GM18499 (cell line): ENCODE measurements around the gene POC1A.
"Not testable (repeated sequence)": the region's sequence is repeated elsewhere in the genome, so short reads cannot be mapped to it uniquely, and the experiment has no call there.

ENCODE experiments used
- ATAC-seq: cut with Tn5 transposase; IDR thresholded peaks from one replicate; pipeline ENCODE4 v1.9.1; 2021; ENCODE audit warnings: moderate number of reproducible peaks; ENCODE audit not compliant: insufficient read depth, unreplicated experiment

POC1A gene

DNA sequence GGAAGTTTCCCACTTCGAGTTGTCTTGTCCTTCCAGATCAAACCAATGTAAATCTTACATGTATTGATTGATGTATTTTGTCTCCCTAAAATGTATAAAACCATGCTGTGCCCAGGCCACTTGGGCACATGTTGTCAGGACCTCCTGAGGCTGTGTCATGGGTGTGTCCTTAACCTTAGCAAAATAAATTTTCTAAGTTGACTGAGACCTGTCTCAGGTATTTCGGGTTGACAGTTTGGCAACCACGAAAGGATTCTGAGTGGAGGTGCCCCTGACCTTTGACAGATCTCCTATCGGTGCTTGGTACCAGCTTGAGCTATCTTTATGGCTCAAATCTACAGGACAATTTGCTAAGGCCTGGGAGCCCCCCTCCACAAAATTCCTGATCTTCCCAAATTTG lies 1.7 kb upstream of the POC1A start:
- no peak for ATAC-seq

DNA sequence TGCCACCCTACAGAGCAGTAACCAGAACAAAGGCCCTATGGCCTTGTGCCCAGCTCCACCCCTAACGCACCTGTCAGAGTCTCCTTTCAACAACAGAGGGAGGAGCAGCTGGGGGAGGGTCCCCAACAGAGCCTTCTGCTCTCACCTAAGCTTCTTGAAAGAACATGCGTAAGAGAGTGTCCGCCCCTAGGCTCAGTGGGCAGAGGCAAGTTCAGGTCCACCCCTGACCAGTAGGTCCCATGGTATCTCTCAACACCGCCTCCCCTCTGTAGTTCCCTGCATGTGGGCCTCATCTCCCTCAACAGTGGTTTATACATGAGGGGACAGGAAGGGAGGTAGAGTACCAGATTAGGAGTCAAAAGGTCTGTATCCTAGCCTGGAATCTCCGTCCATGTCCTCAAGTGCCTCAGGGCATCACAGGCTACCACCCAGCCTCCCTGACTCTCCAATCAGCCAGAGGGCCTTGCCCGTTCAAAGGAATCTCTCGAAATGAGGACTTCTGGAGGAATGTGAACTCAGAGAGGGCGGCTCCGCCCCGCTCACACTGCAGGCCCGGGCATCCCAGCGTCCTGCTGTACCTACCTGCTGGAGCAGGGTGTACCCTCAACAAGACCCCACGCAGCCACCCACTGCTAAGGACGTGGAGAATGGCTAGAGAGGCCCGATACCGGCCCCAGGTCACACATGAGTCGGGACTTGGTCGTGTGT lies 680 bp downstream of the POC1A start:
- ATAC-seq: no peak

DNA sequence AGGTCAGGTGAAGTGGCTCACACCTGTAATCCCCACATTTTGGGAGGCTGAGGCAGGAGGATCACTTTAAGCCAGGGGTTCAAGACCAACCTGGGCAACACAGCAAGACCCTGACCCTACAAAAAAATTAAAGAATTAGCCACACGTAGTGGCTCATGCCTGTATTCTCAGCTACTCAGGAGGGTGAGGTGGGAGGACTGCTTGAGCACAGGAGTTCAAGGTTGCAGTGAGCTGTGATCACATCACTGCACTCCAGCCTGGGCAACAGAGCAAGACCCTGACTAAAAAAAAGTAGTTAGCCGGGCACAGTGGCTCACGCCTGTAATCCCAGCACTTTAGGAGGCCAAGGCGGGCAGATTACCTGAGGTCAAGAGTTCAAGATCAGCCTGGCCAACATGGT lies 2.2 kb downstream of the POC1A start:
- not testable (repeated sequence) for ATAC-seq

DNA sequence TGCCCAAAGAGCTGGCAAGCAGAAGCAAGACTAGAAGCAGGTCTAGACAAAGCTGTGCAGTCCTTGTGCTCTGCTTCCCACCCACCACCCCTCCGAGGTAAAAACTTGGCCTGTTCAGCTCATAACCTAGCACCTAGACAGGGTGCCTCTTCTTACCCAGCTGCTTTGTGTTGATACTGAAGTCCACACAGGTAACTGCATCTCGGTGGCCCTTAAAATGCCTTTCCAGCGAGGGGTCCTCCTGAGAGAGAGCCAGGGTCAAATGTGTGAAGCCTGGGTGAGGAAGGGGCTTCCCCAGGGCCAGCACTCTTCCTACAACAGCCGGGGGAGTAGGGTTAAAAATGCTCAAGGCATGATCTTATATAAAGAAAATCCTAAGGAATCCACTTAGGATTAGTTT lies 3.4 kb downstream of the POC1A start:
- no peak for ATAC-seq

DNA sequence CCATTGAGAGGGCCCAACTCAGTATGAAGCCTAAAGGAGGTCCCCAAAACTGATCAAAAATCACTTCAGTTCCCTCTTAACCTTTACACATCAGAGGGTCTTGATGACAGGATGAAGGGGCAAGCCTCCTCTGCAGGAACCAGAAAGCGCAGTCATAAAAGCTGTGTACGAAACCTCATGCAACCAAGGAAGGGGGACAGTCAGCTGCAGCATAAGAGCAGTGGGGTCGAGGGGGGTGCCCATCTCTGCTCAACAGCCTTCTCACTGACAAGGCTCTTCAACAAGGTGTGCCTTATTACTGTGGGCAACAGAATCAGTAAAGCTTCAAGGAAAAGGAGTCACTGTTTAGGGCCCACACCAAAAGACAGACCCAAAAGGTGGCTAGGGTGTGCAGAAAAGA lies 3.9 kb downstream of the POC1A start:
- no peak for ATAC-seq

DNA sequence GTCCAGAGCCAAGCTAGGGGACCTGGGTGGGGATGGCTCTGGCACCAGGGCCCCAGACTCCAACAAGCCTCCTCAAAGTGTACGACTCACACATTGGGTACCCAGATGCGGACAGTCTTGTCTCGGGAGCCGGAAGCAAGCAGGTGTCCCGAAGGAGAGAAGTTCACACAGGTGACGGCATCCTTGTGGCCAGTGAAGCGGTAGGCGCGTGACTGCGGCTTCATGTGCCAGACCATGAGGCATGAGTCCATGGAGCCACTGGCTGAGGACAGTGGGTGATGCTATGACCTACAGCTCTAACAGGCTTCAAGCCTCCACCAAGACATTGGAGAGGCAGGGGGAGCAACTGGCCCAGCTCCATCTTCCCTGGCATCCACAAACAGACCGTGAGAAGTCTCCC lies 4.5 kb downstream of the POC1A start:
- no peak for ATAC-seq

DNA sequence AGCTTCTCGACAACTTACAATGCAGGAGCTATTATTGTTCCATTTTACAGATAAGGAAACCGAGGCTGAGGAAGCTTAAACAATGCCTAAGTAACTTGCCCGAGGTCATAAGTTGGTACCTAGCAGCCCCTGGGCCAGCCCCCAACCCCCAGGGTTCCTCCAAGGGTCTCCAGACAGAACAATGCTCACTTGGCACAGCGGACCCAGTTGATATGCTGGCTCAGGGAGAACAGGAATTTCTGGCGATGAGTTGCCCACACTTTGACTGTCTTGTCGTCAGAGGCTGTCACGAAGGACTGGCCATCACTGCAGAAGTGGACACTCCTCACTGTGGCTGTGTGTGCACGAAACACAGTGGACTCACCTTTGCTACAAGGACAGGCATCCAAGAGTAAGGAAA lies 5.2 kb downstream of the POC1A start:
- ATAC-seq: no peak

DNA sequence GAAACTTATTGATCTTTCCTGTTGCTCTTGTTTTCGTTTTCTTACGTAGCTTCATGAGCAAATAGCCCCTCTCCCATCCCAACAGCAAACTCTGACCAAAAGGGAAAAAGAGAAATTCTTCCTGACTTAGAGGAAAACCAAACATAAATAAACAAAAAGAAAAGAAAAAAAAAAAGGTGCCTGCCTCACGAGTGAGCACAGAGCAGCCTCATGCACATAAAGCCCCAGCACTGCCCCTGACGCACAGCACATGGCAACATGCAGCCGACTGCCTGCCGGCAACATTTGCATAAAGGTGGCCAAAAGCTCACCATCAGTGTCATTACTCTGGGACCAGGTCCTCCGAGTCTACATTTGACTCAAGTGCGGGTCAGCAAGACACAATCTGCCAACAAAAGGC lies 6.4 kb downstream of the POC1A start:
- ATAC-seq: no peak

DNA sequence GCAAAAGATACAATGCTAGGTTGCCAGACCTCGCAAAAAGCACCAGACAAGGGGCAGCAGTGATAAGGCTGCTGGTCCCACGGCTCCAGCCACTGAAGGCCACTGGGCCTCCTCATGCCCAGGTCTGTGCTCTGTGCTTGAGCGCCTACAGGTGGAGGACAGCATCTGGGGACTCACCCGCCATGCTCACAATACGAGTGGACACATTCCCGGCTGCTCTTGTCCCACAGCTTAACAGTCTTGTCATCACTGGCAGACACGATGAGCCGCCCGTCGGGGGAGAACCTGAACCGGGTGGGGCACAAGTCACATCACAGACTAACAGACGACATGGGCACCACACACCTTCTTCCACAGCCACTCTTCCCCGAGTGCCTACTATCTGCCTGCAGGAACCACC lies 7.4 kb downstream of the POC1A start:
- no peak for ATAC-seq

DNA sequence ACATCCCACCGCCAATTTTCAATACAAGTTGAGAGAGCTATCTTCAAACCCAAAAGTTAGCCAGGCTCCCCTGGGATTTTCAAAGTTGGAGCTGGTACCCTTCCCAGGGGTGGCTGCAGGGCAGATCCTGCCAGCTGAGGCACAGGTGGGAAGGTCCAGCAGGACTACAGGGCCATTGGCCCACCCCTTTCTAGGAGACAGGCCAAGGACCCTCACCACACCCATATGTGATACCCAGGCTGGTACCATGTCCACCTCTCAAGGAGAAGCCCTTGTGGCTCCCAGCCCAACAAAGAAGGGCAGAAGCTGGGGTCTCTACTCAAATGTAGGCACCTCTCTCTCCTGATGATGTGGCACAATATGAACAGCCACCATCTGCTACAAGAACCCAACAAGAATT lies 8.0 kb downstream of the POC1A start:
- ATAC-seq: no peak

DNA sequence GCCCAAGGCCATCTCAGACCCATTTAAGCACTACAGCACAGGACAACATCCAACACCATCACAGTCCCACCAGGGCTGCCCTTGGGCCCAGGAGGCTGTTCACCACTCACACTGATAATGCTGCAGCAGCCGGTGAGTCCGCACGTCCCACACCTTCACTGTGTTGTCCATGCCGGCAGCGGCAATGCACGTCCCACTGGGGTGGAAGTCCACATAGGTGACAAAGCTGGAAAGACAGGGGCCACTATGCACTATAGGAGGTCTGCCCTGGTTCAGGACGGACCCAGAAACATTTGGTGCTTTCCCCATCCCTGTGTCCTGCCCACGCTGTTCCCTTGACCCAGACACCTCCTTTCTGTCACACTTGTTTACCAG lies 8.5 kb downstream of the POC1A start:
- no peak for ATAC-seq

DNA sequence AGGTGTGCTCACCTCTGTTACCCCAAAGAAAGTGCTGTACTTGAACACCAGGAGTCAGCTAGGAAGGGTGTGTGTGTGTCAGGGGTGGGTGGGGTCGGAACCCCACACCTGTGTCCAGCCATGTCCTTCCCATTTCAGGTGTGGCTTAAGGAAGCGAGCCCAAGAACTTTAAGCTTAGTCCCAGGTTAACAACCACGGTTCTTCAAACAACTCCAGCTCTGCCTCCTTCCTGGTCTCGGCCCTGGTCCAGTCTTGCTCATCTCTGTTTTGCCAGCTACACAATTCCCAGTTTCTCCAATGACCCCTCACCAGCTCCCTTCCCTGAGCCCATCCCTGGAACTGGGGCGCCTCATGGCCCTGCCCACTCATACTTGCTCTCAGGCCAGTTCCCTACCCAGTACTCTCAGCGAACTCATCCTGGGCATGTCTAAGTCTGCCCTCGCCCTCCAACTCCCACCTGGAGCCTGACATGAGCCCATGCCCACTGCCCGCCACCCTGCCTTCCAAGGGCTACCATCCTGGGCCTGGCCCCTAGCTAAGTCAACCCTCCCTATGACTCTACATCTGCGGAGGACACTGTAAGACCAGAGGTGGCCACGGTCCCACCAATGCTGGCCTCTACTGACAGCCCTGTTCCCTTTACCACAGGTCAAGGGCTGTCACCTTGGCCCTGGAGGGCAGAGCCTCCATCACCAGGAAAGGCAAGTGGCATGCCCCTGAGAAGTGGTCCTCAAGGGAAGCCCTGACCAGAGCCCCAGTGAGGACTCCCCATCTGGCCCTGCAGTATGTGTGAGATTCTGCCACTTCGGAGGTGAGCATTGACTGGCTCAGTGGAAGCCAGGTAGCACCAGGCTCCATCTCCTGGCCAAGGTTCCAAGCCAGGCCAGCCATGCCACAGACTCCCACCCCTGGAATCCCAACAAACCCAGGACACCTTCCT lies 9.2 kb downstream of the POC1A start:
- no peak for ATAC-seq

DNA sequence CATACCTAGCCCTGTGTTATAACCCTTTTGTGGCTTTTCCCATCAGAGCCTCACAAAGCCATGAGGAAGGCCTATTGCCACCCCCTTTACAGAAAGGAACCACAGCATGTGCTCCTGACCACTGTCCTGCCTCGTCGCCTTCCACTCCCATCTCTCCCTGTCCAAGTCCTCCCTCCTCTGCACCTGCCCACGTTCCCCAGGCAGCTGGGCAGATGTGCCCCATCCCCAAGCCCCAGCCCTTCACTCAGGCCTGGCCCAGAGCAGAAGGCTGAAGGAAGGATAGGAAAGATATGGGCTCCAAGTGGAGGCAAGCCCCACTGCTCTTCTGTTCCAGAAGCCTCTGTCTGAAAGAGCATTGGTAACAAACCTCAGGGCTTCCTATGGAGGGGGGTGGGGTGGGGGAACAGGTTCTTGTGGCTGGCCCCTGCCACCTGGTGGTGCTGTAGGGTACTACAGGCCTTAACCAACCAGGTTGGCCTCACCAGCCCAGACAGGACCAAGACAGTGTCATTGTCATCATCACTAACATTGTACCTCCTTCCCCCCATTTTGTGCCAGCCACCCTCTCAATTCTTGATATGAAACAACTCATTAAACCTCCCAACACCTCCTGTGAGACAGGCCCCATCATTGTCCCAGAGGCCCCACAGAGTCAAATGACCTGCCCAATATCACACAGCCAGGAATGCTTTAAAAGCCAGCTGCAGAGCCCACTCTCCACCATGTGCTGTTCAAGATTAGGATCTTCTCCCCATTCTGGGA lies 10.0 kb downstream of the POC1A start:
- no peak for ATAC-seq

DNA sequence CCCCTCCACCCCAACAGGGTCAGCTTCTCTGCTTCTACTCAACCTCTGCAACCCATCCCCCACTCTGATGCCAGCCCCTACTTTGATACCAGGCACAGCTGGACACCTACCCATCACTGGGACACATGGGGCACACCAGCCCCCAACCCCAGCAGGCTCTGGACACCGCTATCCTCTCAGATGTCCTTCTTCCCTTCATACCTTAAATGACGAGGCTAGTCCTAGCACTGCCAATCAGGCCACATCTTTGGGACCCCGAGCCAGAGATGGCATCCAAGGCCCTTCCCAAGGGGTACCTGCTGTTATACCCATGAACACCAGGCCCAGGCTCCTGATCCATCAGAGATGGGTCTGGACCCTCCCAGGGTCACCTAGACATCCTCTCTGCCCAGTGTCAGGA lies 10.6 kb downstream of the POC1A start:
- ATAC-seq: no peak

DNA sequence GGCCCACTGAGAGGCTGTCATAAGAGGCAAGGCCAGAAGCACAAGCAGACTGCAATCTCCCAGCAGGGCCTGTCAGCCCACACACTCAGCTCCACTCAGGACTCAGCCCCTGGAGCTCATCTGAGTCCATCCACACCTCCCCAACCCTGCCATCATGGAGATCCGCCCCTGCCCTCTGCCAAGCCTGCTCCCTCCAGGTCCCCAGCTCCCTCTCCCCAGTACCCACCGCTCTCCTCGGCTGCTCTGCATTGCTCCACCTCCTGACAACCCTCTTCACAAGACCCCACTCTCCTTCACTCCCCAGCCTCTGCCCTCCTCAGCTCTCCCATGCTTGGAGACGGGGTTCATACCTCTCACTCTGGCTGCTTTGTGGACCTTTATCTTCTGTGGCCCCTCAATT lies 11.1 kb downstream of the POC1A start:
- ATAC-seq: no peak

DNA sequence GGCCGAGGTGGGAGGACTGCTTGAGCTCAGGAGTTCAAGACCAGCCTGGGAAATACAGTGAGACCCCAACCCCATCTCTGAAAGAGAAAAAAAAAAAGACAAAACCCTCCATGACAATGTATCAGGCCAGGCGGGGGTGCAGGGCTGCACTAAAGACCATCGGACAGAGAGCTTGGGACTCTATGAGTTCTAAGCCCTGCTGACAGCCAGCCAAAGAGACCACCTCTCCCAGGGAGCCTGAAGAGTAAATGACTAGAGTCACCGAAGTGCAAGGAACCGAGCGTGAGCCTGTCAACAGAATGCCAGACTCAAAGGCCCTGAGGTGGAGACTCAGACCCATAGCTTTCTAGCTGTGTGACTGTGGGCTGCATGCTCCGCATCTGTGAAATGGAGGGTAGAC lies 12.5 kb downstream of the POC1A start:
- no peak for ATAC-seq

DNA sequence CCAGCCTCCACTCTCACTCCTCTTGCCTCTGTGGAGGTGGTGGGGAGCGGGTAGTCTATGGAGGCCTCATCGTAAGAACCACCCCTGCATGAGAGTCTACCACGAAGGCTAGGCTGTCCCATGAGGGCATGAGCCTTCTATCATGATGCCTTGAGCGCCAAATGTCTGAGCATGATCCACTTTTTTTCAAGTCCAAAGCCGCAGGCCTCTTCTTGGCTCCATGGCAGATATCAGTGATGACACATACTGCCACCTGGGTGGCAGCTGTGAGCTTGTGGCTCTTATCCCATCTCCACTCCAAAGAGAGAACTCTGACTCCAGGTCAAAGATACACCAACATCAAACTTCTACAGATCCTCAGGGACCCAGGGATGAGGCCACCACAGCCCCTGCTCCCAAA lies 13.5 kb downstream of the POC1A start:
- ATAC-seq: no peak

DNA sequence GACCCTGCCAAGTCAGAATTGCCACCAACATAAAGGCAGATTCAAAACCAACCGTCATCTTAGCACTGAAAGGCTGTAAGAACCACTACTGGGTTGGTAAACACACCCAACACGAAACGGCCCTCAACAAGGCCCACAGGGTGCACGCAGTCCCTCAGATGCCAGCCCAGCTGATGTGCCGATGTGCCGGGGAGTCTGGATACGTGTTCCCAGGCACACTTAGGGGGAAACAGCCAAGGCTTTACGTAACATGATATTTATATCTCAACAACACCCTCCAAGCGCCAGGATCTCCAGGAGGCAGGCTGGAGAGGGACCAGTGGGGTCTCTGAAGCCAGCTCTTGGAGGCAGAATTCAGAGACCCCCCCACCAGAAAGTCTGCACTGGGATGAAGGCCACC lies 14.2 kb downstream of the POC1A start:
- no peak for ATAC-seq

DNA sequence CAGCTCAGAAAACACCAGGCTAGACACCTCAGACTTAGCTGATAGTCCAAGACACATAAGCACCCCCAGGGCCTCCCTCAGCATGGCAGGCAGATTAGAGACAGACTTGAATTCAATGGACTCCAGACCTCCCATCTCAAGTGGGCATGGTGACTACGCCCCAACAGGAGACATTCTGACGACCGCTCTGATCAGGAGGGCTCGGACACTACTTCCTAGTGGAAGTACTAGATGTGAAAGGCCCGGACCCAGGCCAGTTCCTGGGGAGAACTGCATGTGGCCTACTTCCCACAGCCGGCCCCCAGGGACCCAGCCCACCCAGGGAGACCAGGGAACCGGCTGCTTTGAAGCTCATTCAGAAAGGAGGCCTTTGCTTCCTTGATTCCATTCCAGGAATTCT lies 16.9 kb downstream of the POC1A start:
- no peak for ATAC-seq

DNA sequence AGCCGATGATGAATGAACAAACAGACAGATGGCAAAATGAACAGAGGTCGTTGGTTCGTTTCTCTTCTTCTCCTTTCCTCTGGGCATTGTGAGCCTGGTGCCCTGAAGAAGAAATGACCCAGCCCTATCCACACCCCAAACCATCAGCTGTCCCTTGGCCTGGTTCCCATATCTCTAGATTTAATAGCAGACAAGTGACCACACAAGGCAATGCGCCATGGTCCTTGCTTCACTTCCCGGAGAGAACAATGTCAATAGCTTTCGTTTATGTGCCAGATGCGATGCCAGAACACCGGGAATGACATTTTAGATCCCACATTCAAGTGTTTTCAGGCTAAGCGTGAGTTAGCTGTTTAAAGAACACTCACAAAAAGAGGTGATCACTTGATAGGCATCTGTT lies 17.7 kb downstream of the POC1A start:
- ATAC-seq: no peak

DNA sequence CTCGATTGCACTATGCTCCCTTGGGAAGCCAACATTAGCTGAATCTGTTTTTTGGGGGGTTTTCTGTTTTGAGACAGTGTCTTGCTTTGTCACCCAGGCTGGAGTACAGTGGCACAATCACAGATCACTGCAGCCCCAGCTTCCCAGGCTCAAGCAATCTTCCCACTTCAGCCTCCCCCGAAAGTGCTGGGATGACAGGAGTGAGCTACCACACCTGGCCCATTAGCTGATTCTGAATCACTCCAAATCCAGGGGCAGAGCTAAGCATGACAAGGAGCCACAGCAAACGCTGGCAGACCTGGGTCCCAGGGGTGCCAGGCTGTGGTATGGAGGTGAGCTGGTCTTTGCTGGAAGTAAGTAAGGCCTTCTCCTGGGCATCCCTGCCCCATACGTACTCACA lies 18.9 kb downstream of the POC1A start:
- no peak for ATAC-seq
